IMR-90 (cell line): ENCODE data around the gene RASSF3. TPM values are rescaled to one million over a fixed set of nuclear protein-coding genes. Genes with fewer than 3 reads are reported as not detected.

Source experiments
- ATAC-seq: fragments of 200-7000 bp; cut with Tn5 transposase; 2 replicates; pipeline ENCODE4 v1.9.1; 2020; ENCODE audit warnings: low read depth, mild to moderate bottlenecking, moderate library complexity
- BruUV-seq: library from RNA; stranded (reverse); fragments of 400-500 nt; replicated peaks from 2 replicates; lab custom pipeline; 2021; lab: Mats Ljungman, UMichigan
- CTCF ChIA-PET: fragments of 300-600 bp; formaldehyde crosslinking; extraction: SDS; loops from one replicate; lab custom pipeline; 2021; ENCODE audit warnings: antibody characterized with exemption; lab: Yijun Ruan, JAX
- POLR2A ChIA-PET: fragments of 300-600 bp; sonication (Branson Sonifier 250); formaldehyde crosslinking; loops from one replicate; lab custom pipeline; 2022; ENCODE audit warnings: antibody characterized with exemption; ENCODE audit not compliant: unreplicated experiment; lab: Charles Lee
- DNase-seq: peaks from one replicate; pipeline ENCODE4 v3.0.0; 2013
- H2AFZ ChIP-seq: replicated peaks from 2 replicates; pipeline ENCODE3; 2013; ENCODE audit warnings: low read length, mild to moderate bottlenecking; ENCODE audit not compliant: poor library complexity
- H2AK5ac ChIP-seq: 2 replicates; pipeline ENCODE4 v1.6.1; 2013; ENCODE audit warnings: low read depth, low read length, inconsistent platforms
- H2AK9ac ChIP-seq: replicated peaks from 2 replicates; pipeline ENCODE3; 2013; ENCODE audit warnings: mild to moderate bottlenecking, low read depth, low read length, moderate library complexity; ENCODE audit not compliant: poor library complexity
- H2BK120ac ChIP-seq: 2 replicates; pipeline ENCODE4 v1.6.1; 2013; ENCODE audit warnings: low read depth, low read length, inconsistent platforms
- H2BK15ac ChIP-seq: 3 replicates; pipeline ENCODE4 v1.6.1; 2013; ENCODE audit warnings: low read depth, low read length, inconsistent platforms
- H2BK20ac ChIP-seq: 2 replicates; pipeline ENCODE4 v1.6.1; 2013; ENCODE audit warnings: low read depth, mild to moderate bottlenecking, inconsistent platforms, low read length, moderate library complexity
- H2BK5ac ChIP-seq: 2 replicates; pipeline ENCODE4 v1.6.1; 2013; ENCODE audit warnings: mild to moderate bottlenecking, low read depth, low read length, inconsistent platforms; ENCODE audit not compliant: poor library complexity, severe bottlenecking
- H3K14ac ChIP-seq: replicated peaks from 2 replicates; pipeline ENCODE4 v1.6.1; 2013; ENCODE audit warnings: low read depth, low read length, inconsistent platforms
- H3K18ac ChIP-seq: 2 replicates; pipeline ENCODE4 v1.6.1; 2013; ENCODE audit warnings: low read depth, low read length, control low read depth
- H3K23ac ChIP-seq: 2 replicates; pipeline ENCODE4 v1.6.1; 2013; ENCODE audit warnings: low read depth, low read length, inconsistent platforms
- H3K27ac ChIP-seq: 2 replicates; pipeline ENCODE4 v1.5.1; 2013; ENCODE audit warnings: mild to moderate bottlenecking, control low read depth, low read length; ENCODE audit not compliant: insufficient read depth
- H3K27me3 ChIP-seq: 2 replicates; pipeline ENCODE4 v1.6.1; 2013; ENCODE audit warnings: low read length; ENCODE audit not compliant: control insufficient read depth, insufficient read depth
- H3K36me3 ChIP-seq: 2 replicates; pipeline ENCODE4 v1.6.1; 2013; ENCODE audit warnings: low read length, mixed read lengths; ENCODE audit not compliant: control insufficient read depth, insufficient read depth
- H3K4ac ChIP-seq: 2 replicates; pipeline ENCODE4 v1.6.1; 2013; ENCODE audit warnings: low read depth, low read length, inconsistent platforms
- H3K4me1 ChIP-seq: 2 replicates; pipeline ENCODE4 v1.6.1; 2013; ENCODE audit warnings: low read length, mixed read lengths; ENCODE audit not compliant: control insufficient read depth, insufficient read depth
- H3K4me2 ChIP-seq: 2 replicates; pipeline ENCODE4 v1.6.1; 2013; ENCODE audit warnings: low read depth, mild to moderate bottlenecking, control low read depth, low read length, moderate library complexity
- H3K4me3 ChIP-seq: 2 replicates; pipeline ENCODE4 v1.5.1; 2013; ENCODE audit warnings: low read depth, mild to moderate bottlenecking, control low read depth, low read length, moderate library complexity; ENCODE audit not compliant: insufficient read depth
- H3K56ac ChIP-seq: 2 replicates; pipeline ENCODE4 v1.6.1; 2013; ENCODE audit warnings: low read length, inconsistent platforms; ENCODE audit not compliant: insufficient read depth; ENCODE audit errors: extremely low read depth
- H3K79me1 ChIP-seq, 2 experiments: 2 replicates each; pipeline ENCODE4 v1.6.1; 2013; ENCODE audit warnings: low read length in 2 of 2, inconsistent platforms in 1 of 2, low read depth in 1 of 2
- H3K9ac ChIP-seq: 2 replicates; pipeline ENCODE4 v1.6.1; 2013; ENCODE audit warnings: low read depth, low read length, control low read depth
- H3K9me1 ChIP-seq: 2 replicates; pipeline ENCODE4 v1.6.1; 2013; ENCODE audit warnings: low read length, inconsistent platforms; ENCODE audit not compliant: insufficient read depth
- H3K9me3 ChIP-seq: 2 replicates; pipeline ENCODE4 v1.6.1; 2013; ENCODE audit warnings: low read length; ENCODE audit not compliant: control insufficient read depth, insufficient read depth
- H4K20me1 ChIP-seq: 2 replicates; pipeline ENCODE4 v1.6.1; 2013; ENCODE audit warnings: low read length, inconsistent platforms; ENCODE audit not compliant: insufficient read depth
- H4K5ac ChIP-seq: 2 replicates; pipeline ENCODE4 v1.6.1; 2013; ENCODE audit warnings: mild to moderate bottlenecking, low read depth, low read length, control low read depth
- H4K8ac ChIP-seq, 2 experiments: 2 replicates each; pipeline ENCODE4 v1.6.1; 2013; ENCODE audit warnings: low read depth in 2 of 2, low read length in 2 of 2, control low read depth in 1 of 2, inconsistent platforms in 1 of 2
- H4K91ac ChIP-seq: 2 replicates; pipeline ENCODE4 v1.6.1; 2013; ENCODE audit warnings: low read depth, low read length, inconsistent platforms; ENCODE audit not compliant: insufficient read depth
- CHD1 ChIP-seq: IDR thresholded peaks from 2 replicates; pipeline ENCODE4 v1.6.1; 2012; ENCODE audit warnings: low read depth, low read length, improper control_type of control experiment
- CTCF ChIP-seq: conservative IDR thresholded peaks from 2 replicates; pipeline ENCODE4 v1.5.1; 2012; ENCODE audit warnings: mild to moderate bottlenecking, low read depth, low read length, improper control_type of control experiment
- MXI1 ChIP-seq: IDR thresholded peaks from 2 replicates; pipeline ENCODE4 v1.6.1; 2012; ENCODE audit warnings: low read depth, mild to moderate bottlenecking, low read length, moderate library complexity, borderline replicate concordance
- POLR2A ChIP-seq: IDR thresholded peaks from 2 replicates; pipeline ENCODE4 v1.6.1; 2012; ENCODE audit warnings: mild to moderate bottlenecking, low read depth, low read length
- WGBS, 2 experiments: methylation state at CpG; one replicate each; pipeline versions ENCODE4 v1.1.5 to v1.1.7; 2013; ENCODE audit warnings: missing lambda C conversion rate in 2 of 2; ENCODE audit not compliant: insufficient read length in 1 of 2; ENCODE audit errors: extremely low coverage in 2 of 2; 5-methylcytosine and 5-hydroxymethylcytosine counted together
- dilution Hi-C: fragments of 300-500 bp; cut with HindIII; formaldehyde crosslinking; loops from one replicate; pipeline ENCODE4 v1.14.3; 2018; ENCODE audit warnings: low sequenced_read_pairs; ENCODE audit not compliant: unreplicated experiment
- in situ Hi-C: fragments of 300-500 bp; cut with MboI; formaldehyde crosslinking; loops from 3 replicates; pipeline ENCODE4 v1.14.3; 2019; ENCODE audit warnings: low sequenced_read_pairs, inconsistent platforms, mixed read lengths
- intact Hi-C: fragments of 100-400 bp; cut with micrococcal nuclease; formaldehyde crosslinking; loops from 2 replicates; pipeline ENCODE4 v1.10.0; 2022
- polyA plus RNA-seq, 3 experiments: library from polyadenylated mRNA; depleted of rRNA; stranded (reverse); fragments of >200 nt; gene quantifications; 2 replicates each; pipeline ENCODE4 v1.2.3, GENCODE V29; 2012; ENCODE audit warnings: low replicate concordance in 1 of 3
- total RNA-seq: library from RNA; depleted of rRNA; stranded (reverse); fragments of >200 nt; gene quantifications from 2 replicates; pipeline ENCODE4 v1.2.3, GENCODE V29; 2012

Gene RASSF3
- total and polyA plus RNA-seq, 2 of the 4 experiments (the other 2 are of a cell fraction): 18.7 to 39.3 TPM

GRCh38 chr12:64700532-64700931 lies 90.2 kb downstream of the RASSF3 start:
- H4K20me1 ChIP-seq: peaks cover 3% of the 10 kb centered on the region; the same call in 1 of the 2 replicates
- intact Hi-C loops (no loop called here), dilution Hi-C loops (no loop called here), in situ Hi-C loops (loop anchor here (5.0 kb wide), 1 partner anchor 153 kb away; no protein-coding TSS in a partner anchor)
- H3K56ac ChIP-seq: no peak overlapping the region
- no peak overlapping the region for H2BK5ac ChIP-seq
- H3K23ac ChIP-seq: no peak overlapping the region
- POLR2A ChIA-PET: no interaction called here
- no peak overlapping the region for H4K91ac ChIP-seq
- H4K5ac ChIP-seq: no peak overlapping the region
- H3K4me2 ChIP-seq: no peak overlapping the region
- no peak overlapping the region for H3K4me3 ChIP-seq
- CTCF ChIA-PET: interaction anchor here (1.4 kb wide), 1 partner anchor 151 kb away, joined by 4 read pairs; no protein-coding TSS in a partner anchor
- WGBS, 2 experiments: no CpG with 5 or more reads among the region's 1 CpG
- BruUV-seq: no TSS peak
- peaks cover 3% of the 10 kb centered on the region; the same call in 1 of the 2 replicates for H3K9me1 ChIP-seq
- H3K9ac ChIP-seq: no peak overlapping the region
- H3K18ac ChIP-seq: no peak overlapping the region
- H3K27me3 ChIP-seq: no peaks in the 10 kb centered on the region
- H2AK9ac ChIP-seq: no peak overlapping the region
- no peak overlapping the region for H2AFZ ChIP-seq
- H3K4me1 ChIP-seq: no peaks in the 10 kb centered on the region
- TF ChIP-seq CTCF (no peak), MXI1 (no peak), POLR2A (no peak), CHD1 (no peak)
- ATAC-seq: no peak
- H2BK120ac ChIP-seq: no peak overlapping the region
- no peak overlapping the region for H2AK5ac ChIP-seq
- no peak overlapping the region for H2BK20ac ChIP-seq
- H3K4ac ChIP-seq: no peak overlapping the region
- no peak overlapping the region for H4K8ac ChIP-seq
- H3K27ac ChIP-seq: no peak overlapping the region
- H3K14ac ChIP-seq: no peak overlapping the region
- H2BK15ac ChIP-seq: no peak overlapping the region
- peaks cover 1 to 13% of the 10 kb centered on the region in 2 experiments; a peak in 2 of 4 replicates for H3K79me1 ChIP-seq
- DNase-seq: no peak
- no peaks in the 10 kb centered on the region for H3K9me3 ChIP-seq
- H3K36me3 ChIP-seq: no peaks in the 10 kb centered on the region; the same call in 1 of the 2 replicates
